ENCODE measurements around the gene PBXIP1. TPM values are rescaled to one million over a fixed set of nuclear protein-coding genes. Genes with fewer than 3 reads are reported as not detected.

PBXIP1 gene
- total RNA-seq, 1 experiment from 2014 or later = 26.5 TPM

GRCh38 chr1:154999571-155000410 lies 43.9 kb upstream of the PBXIP1 start (continued):
- TF ChIP-seq NFE2L1 (CRISPR knock-in tag; IDR thresholded peaks at IDR 0.05) (peak; percentile 62; the same call in 1 of the 2 replicates), NR2C2 (CRISPR knock-in tag; IDR thresholded peaks at IDR 0.05) (no peak), MAX (CRISPR knock-in tag; IDR thresholded peaks at IDR 0.05) (peak; percentile 87), ZNF263 (CRISPR knock-in tag; IDR thresholded peaks at IDR 0.05; ENCODE audit: low read depth) (no peak), CDX4 (CRISPR knock-in tag; IDR thresholded peaks at IDR 0.05; ENCODE audit: borderline replicate concordance) (no peak), FOXJ3 (CRISPR knock-in tag; IDR thresholded peaks at IDR 0.05; ENCODE audit: borderline replicate concordance) (no peak), TCF7 (CRISPR knock-in tag; IDR thresholded peaks at IDR 0.05; ENCODE audit: low read depth) (no peak), KAT7 (CRISPR knock-in tag; IDR thresholded peaks at IDR 0.05; ENCODE audit: borderline replicate concordance) (0 out of 2 replicates have a peak, but pooled peaks have one; percentile 24), ARID4B (CRISPR knock-in tag; IDR thresholded peaks at IDR 0.05; ENCODE audit: borderline replicate concordance) (no peak), ZNF671 (CRISPR knock-in tag; IDR thresholded peaks at IDR 0.05) (no peak), FOXP4 (CRISPR knock-in tag; IDR thresholded peaks at IDR 0.05) (peak; percentile 71), ESRRA (CRISPR knock-in tag; IDR thresholded peaks at IDR 0.05; ENCODE audit: borderline replicate concordance) (peak; percentile 71; the same call in 1 of the 2 replicates), FOXK1 (CRISPR knock-in tag; IDR thresholded peaks at IDR 0.05) (peak; percentile 43; the same call in 1 of the 2 replicates), ATF6 (CRISPR knock-in tag; IDR thresholded peaks at IDR 0.05) (no peak), HMGXB4 (CRISPR knock-in tag; IDR thresholded peaks at IDR 0.05) (no peak), SMAD3 (CRISPR knock-in tag; IDR thresholded peaks at IDR 0.05; ENCODE audit: borderline replicate concordance) (peak; percentile 85; the same call in 1 of the 2 replicates), FOXP1 (CRISPR knock-in tag; IDR thresholded peaks at IDR 0.05; ENCODE audit: borderline replicate concordance) (no peak; the same call in 1 of the 2 replicates), ZNF416 (CRISPR knock-in tag; IDR thresholded peaks at IDR 0.05) (no peak), ZNF281 (CRISPR knock-in tag; IDR thresholded peaks at IDR 0.05) (no peak; the same call in 1 of the 2 replicates), ZNF232 (CRISPR knock-in tag; IDR thresholded peaks at IDR 0.05) (0 out of 2 replicates have a peak, but pooled peaks have one; percentile 56), TP53 (CRISPR knock-in tag; IDR thresholded peaks at IDR 0.05) (peak; percentile 79; the same call in 1 of the 2 replicates)

Measured in WTC11 (cell line).